Naive thymus-derived CD4-positive, alpha-beta T cell (primary cell): ENCODE measurements around the gene TXNDC5. TPM values are rescaled to one million over a fixed set of nuclear protein-coding genes. Genes with fewer than 3 reads are reported as not detected.
"Not testable (repeated sequence)": the region's sequence is repeated elsewhere in the genome, so short reads cannot be mapped to it uniquely, and the experiment has no call there.

Experiments used
- ATAC-seq: fragments of 150-1000 bp; cut with Tn5 transposase; 2 replicates; pipeline ENCODE4 v1.10.0; 2021; ENCODE audit warnings: mild to moderate bottlenecking, moderate library complexity
- CTCF ChIA-PET: fragments of 350-600 bp; sonication (Branson Sonifier 250); formaldehyde crosslinking; loops from one replicate; lab custom pipeline; 2021; ENCODE audit warnings: antibody characterized with exemption; lab: Charles Lee
- POLR2A ChIA-PET: fragments of 350-600 bp; sonication (Branson Sonifier 250); formaldehyde crosslinking; loops from one replicate; lab custom pipeline; 2021; ENCODE audit warnings: antibody characterized with exemption, inconsistent platforms; lab: Charles Lee
- DNase-seq, 9 donors: peaks; one replicate each; pipeline versions ENCODE4 v3.0.0 to v3.0.0-alpha.2; 2020 to 2022; ENCODE audit warnings: mixed read lengths in 1 of 9
- H3K27ac ChIP-seq: one replicate; pipeline ENCODE4 v1.7.0; 2013; ENCODE audit warnings: mild to moderate bottlenecking, low read depth, low read length, moderate library complexity
- H3K27me3 ChIP-seq, 2 donors: one replicate each; pipeline ENCODE4 v1.7.0; 2013; ENCODE audit warnings: low read length in 2 of 2, mild to moderate bottlenecking in 2 of 2, moderate library complexity in 2 of 2; ENCODE audit not compliant: control insufficient read depth in 2 of 2, insufficient read depth in 2 of 2
- H3K36me3 ChIP-seq, 3 experiments: 1 replicate in 2 of 3; 2 replicates in 1 of 3; pipeline ENCODE4 v1.7.0; 2013; ENCODE audit warnings: low read length in 3 of 3, mild to moderate bottlenecking in 3 of 3, moderate library complexity in 1 of 3; ENCODE audit not compliant: insufficient read depth in 3 of 3, control insufficient read depth in 2 of 3
- H3K4me1 ChIP-seq, 2 donors: one replicate each; pipeline ENCODE4 v1.7.0; 2013; ENCODE audit warnings: low read length in 2 of 2, mild to moderate bottlenecking in 2 of 2, moderate library complexity in 1 of 2; ENCODE audit not compliant: control insufficient read depth in 2 of 2, insufficient read depth in 2 of 2
- H3K4me3 ChIP-seq: 2 replicates; pipeline ENCODE4 v1.7.0; 2013; ENCODE audit warnings: mild to moderate bottlenecking, low read length
- H3K9me3 ChIP-seq, 3 experiments: 1 replicate in 2 of 3; 2 replicates in 1 of 3; pipeline ENCODE4 v1.7.0; 2013; ENCODE audit warnings: low read length in 3 of 3; ENCODE audit not compliant: control insufficient read depth in 2 of 3
- H3K27ac Mint-ChIP-seq, 9 donors: one replicate each; pipeline ENCODE4 v1.8.0; 2020 to 2022; ENCODE audit warnings: mixed read lengths in 9 of 9, mild to moderate bottlenecking in 8 of 9, moderate library complexity in 5 of 9, inconsistent platforms in 2 of 9
- H3K27me3 Mint-ChIP-seq, 5 donors: one replicate each; pipeline ENCODE4 v1.8.0; 2021 to 2022; ENCODE audit warnings: mixed read lengths in 5 of 5, mild to moderate bottlenecking in 1 of 5
- H3K36me3 Mint-ChIP-seq, 5 donors: one replicate each; pipeline ENCODE4 v1.8.0; 2020 to 2022; ENCODE audit warnings: mixed read lengths in 5 of 5, mild to moderate bottlenecking in 3 of 5, inconsistent platforms in 1 of 5
- H3K4me1 Mint-ChIP-seq, 7 donors: one replicate each; pipeline ENCODE4 v1.8.0; 2020 to 2022; ENCODE audit warnings: mixed read lengths in 7 of 7, mild to moderate bottlenecking in 3 of 7, inconsistent platforms in 1 of 7
- H3K4me3 Mint-ChIP-seq, 10 donors: one replicate each; pipeline ENCODE4 v1.8.0; 2020 to 2022; ENCODE audit warnings: mild to moderate bottlenecking in 10 of 10, mixed read lengths in 10 of 10, moderate library complexity in 6 of 10, inconsistent platforms in 2 of 10
- H3K9me3 Mint-ChIP-seq, 11 donors: one replicate each; pipeline ENCODE4 v1.8.0; 2020 to 2022; ENCODE audit warnings: mixed read lengths in 11 of 11, mild to moderate bottlenecking in 4 of 11, inconsistent platforms in 1 of 11, moderate library complexity in 1 of 11
- intact Hi-C, 2 donors: fragments of 100-400 bp; cut with micrococcal nuclease; formaldehyde crosslinking; loops; one replicate each; pipeline ENCODE4 v1.15.1; 2023
- polyA plus RNA-seq, 2 donors: library from polyadenylated mRNA; unstranded; fragments of 300-500 nt; fragmentation: Illumina TruSeq; gene quantifications; one replicate each; pipeline ENCODE4 v1.2.3, GENCODE V29; 2021
- total RNA-seq, 6 experiments: library from RNA in 5 of 6; stranded (reverse) in 5 of 6; gene quantifications; 1 replicate in 5 of 6; 2 replicates in 1 of 6; pipeline ENCODE4 v1.2.3 and lab custom pipeline; 2021 to 2026

Gene TXNDC5
- total and polyA plus RNA-seq, 7 experiments from 2014 or later: 11.5 to 48.6 (median 21.4) TPM

DNA sequence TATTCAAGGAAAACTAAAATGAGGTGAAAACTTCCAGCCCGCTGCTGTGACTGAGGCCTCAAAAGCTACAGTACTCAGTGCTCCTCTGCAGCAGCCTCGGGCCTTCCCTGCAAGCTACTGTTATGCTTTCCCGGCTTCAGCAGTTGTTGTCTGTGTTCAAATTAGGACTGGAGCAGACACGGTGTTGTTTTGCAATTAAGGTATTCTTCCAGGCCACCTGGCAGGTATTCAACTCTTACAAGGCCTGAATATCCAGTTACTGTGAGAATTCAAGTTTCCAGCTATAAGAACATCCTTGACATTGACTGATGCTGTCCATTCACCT, 10.7 kb downstream of the TXNDC5 start:
- no peaks in the 10 kb centered on the region for H3K4me1 ChIP-seq
- H3K27me3 ChIP-seq: no peaks in the 10 kb centered on the region
- Mint-ChIP-seq H3K27ac (no peak overlapping the region), H3K4me3 (no peak overlapping the region), H3K4me1 (peaks cover 0 to under 1% (median 0%) of the 10 kb centered on the region in 7 donors), H3K36me3 (peaks cover 9 to 51% (median 20%) of the 10 kb centered on the region in 5 donors), H3K9me3 (no peaks in the 10 kb centered on the region), H3K27me3 (no peaks in the 10 kb centered on the region)
- ATAC-seq (no peak), DNase-seq (no peak)
- H3K4me3 ChIP-seq: no peak overlapping the region
- ChIA-PET POLR2A (no interaction called here), CTCF (no interaction called here)
- H3K9me3 ChIP-seq: no peaks in the 10 kb centered on the region
- H3K36me3 ChIP-seq: peaks cover 5 to 38% (median 8%) of the 10 kb centered on the region in 3 experiments
- intact Hi-C loops: loop anchor here in 1 of 2 donors (1.0 to 10.0 kb wide), 2 partner anchors 159 to 305 kb away; partner anchors contain the start of gene SNRNP48
- H3K27ac ChIP-seq: no peak overlapping the region

DNA sequence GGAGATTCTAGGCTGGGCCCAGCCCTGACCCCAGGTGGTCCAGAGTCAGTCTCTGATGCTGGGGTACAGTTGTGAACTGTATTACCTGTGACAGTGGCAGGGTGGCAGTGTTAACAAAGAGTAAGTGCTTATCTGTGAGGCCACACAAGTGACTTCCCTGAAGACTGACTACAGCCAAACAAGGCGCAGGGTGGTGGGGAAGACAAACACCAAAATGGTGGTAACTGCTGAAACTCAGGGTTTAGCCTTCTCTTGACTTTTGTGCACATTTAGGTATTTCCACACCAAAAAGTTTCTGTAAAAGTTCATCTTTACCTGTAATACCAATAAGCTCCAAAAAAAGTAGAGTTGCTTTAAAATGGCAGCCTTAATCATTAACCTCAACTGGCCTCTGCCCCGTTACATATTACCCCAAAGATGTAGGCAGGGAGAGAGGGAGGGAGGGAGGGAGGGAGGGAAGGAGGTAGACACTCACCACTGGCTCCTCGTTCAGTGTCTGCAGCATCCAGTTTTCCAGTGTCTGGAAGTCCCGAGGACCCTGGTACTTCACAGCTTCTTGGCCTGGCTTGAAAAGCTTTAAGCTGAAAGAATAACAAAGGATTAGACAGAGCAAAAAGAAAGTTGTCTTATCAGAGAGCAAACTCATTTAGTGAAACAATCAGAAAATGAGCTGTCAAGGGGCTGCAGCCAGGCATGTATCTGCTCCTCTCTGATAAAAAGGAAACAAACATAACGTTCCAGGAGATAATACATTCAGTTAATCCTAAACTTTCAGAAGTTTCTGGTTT, 11.3 kb downstream of the TXNDC5 start:
- Mint-ChIP-seq H3K36me3 (peaks cover 9 to 54% (median 21%) of the 10 kb centered on the region in 5 donors), H3K27ac (no peak overlapping the region), H3K4me3 (no peak overlapping the region), H3K4me1 (no peaks in the 10 kb centered on the region), H3K9me3 (no peaks in the 10 kb centered on the region), H3K27me3 (no peaks in the 10 kb centered on the region)
- H3K9me3 ChIP-seq: no peaks in the 10 kb centered on the region
- no peaks in the 10 kb centered on the region for H3K27me3 ChIP-seq
- no peak overlapping the region for H3K4me3 ChIP-seq
- CTCF ChIA-PET: no interaction called here
- no peaks in the 10 kb centered on the region for H3K4me1 ChIP-seq
- intact Hi-C loops: loop anchor here in 1 of 2 donors (1.0 kb wide), 1 partner anchor 160 kb away; no protein-coding TSS in a partner anchor
- no peak overlapping the region for H3K27ac ChIP-seq
- ATAC-seq: peak; percentile 48
- peaks cover 5 to 42% (median 8%) of the 10 kb centered on the region in 3 experiments for H3K36me3 ChIP-seq
- DNase-seq: no peak
- POLR2A ChIA-PET: no interaction called here

DNA sequence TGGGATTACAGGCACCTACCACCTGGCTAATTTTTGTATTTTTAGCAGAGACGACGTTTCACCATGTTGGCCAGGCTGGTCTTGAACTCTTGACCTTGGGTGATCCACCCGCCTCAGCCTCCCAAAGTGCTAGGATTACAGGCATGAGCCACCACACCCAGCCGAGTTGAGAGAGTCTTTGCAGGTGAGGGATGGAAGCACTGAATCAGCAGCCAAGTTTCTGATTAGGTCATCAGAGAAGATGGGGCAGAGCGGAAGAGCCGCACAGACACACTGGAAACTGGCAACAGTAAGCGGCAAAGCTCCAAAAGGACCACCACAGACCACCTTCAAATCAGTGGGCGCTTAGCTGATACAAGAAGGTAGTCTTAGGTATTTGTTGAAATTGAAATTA, 12.4 kb downstream of the TXNDC5 start:
- H3K9me3 Mint-ChIP-seq, DNase-seq, H3K27ac Mint-ChIP-seq, H3K27ac ChIP-seq, H3K4me1 ChIP-seq, H3K4me1 Mint-ChIP-seq, POLR2A ChIA-PET, H3K9me3 ChIP-seq, ATAC-seq, H3K27me3 ChIP-seq, intact Hi-C loops, H3K27me3 Mint-ChIP-seq, H3K4me3 Mint-ChIP-seq, H3K4me3 ChIP-seq: not testable (repeated sequence)
- peaks cover 5 to 45% (median 8%) of the 10 kb centered on the region in 3 experiments for H3K36me3 ChIP-seq
- H3K36me3 Mint-ChIP-seq: peaks cover 8 to 62% (median 27%) of the 10 kb centered on the region in 5 donors
- CTCF ChIA-PET: interaction anchor here (0.7 kb wide), 1 partner anchor 744 kb away, joined by 3 read pairs; no protein-coding TSS in a partner anchor

DNA sequence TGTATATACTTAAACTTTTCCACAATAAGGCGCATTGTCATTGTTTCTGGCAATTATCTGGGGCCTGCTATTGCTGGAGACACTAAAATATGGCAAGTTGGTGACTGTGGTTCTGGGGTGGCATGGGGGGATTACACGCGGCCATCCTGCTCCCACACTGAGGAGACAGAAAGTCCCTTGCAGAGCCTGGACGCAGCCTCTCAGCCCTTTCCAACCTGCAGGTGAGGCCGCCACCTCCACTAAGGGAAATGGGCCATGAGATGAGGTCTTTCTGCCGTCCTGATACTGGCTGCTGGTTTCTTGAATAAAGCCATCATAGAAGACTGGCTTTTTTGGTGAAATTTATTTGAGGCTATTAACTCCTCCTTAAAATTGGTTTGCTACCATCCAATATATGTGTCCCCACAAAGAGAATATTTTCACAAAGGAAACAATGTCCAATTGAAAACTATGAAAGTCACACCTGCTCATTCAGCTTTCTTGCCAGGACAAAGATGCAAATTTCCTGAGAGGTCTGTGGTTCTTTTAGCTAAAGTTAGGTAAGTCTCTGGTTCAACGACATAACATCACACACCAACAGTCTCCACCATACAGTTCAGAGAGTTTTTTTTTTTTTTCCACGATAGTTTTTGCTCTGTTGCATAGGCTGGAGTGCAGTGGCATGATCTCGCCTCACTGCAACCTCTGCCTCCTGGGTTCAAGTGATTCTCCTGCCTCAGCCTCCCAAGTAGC, 13.0 kb downstream of the TXNDC5 start:
- no peaks in the 10 kb centered on the region for H3K27me3 Mint-ChIP-seq
- H3K36me3 ChIP-seq: peaks cover 5 to 51% (median 8%) of the 10 kb centered on the region in 3 experiments
- H3K36me3 Mint-ChIP-seq: peaks cover 5 to 62% (median 29%) of the 10 kb centered on the region in 5 donors
- no peak overlapping the region for H3K27ac Mint-ChIP-seq
- ATAC-seq (no peak), DNase-seq (no peak)
- no peak overlapping the region for H3K4me3 Mint-ChIP-seq
- H3K9me3 ChIP-seq: no peaks in the 10 kb centered on the region
- H3K4me1 Mint-ChIP-seq: no peaks in the 10 kb centered on the region
- no peak overlapping the region for H3K4me3 ChIP-seq
- intact Hi-C loops: no loop called here
- no peaks in the 10 kb centered on the region for H3K27me3 ChIP-seq
- H3K27ac ChIP-seq: no peak overlapping the region
- no peaks in the 10 kb centered on the region for H3K4me1 ChIP-seq
- H3K9me3 Mint-ChIP-seq: no peaks in the 10 kb centered on the region
- ChIA-PET CTCF (interaction anchor here (0.7 kb wide), 1 partner anchor 745 kb away, joined by 3 read pairs; no protein-coding TSS in a partner anchor), POLR2A (no interaction called here)

DNA sequence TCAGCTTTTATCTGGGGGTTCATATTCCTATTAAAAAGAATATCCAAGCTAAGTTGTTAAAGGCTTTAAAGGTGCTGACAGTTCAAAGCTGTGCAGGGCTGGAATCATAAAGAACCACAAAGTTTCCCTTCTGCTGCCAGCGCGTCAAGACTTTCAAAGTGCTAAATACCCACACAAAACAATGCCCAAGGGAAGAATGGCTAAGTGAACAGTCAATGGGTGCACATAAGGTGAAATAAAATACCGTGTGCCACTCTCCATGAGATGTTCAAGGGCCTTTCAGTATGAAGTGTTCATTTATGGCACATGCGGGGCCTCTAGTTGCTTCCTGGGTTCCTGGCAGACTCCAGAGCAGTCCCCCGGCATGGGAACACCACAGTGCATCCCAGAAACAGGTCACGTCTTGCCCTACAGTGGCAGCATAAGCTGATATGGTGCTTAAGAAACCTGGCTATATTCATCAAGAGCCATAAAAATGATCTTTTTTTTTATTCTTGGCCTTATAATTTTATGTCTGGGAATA, 14.1 kb downstream of the TXNDC5 start:
- H3K9me3 Mint-ChIP-seq: no peaks in the 10 kb centered on the region
- H3K9me3 ChIP-seq: no peaks in the 10 kb centered on the region
- ChIA-PET CTCF (no interaction called here), POLR2A (no interaction called here)
- no peaks in the 10 kb centered on the region for H3K4me1 ChIP-seq
- H3K27ac Mint-ChIP-seq: no peak overlapping the region
- H3K36me3 ChIP-seq: peaks cover 5 to 48% (median 8%) of the 10 kb centered on the region in 3 experiments
- no peak overlapping the region for H3K4me3 Mint-ChIP-seq
- H3K27me3 ChIP-seq: no peaks in the 10 kb centered on the region
- intact Hi-C loops: no loop called here
- no peaks in the 10 kb centered on the region for H3K4me1 Mint-ChIP-seq
- DNase-seq (no peak), ATAC-seq (no peak)
- H3K4me3 ChIP-seq: no peak overlapping the region
- H3K27me3 Mint-ChIP-seq: no peaks in the 10 kb centered on the region
- no peak overlapping the region for H3K27ac ChIP-seq
- peaks cover 5 to 73% (median 31%) of the 10 kb centered on the region in 5 donors for H3K36me3 Mint-ChIP-seq

DNA sequence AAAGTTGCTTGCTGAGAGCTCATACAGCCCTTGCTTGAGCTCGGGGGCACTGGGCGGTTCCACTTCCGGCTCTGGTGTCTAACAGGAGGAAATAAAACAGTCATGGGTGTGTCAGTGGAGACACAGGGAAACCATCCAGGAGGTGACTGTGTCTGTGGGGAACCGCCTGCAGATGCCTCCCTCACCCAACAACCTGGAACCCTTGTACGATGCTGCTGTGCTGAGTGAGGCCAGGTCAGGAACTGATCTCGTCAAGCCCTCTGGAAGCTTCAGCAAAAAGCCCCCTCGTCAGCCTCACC, 15.5 kb downstream of the TXNDC5 start:
- DNase-seq (no peak), ATAC-seq (no peak)
- H3K4me1 ChIP-seq: no peaks in the 10 kb centered on the region
- H3K4me3 Mint-ChIP-seq: no peak overlapping the region
- intact Hi-C loops: no loop called here
- no peaks in the 10 kb centered on the region for H3K9me3 Mint-ChIP-seq
- POLR2A ChIA-PET: no interaction called here
- no peak overlapping the region for H3K27ac Mint-ChIP-seq
- CTCF ChIA-PET: no interaction called here
- no peak overlapping the region for H3K4me3 ChIP-seq
- H3K36me3 Mint-ChIP-seq: peaks cover 9 to 79% (median 27%) of the 10 kb centered on the region in 5 donors
- H3K36me3 ChIP-seq: peaks cover 5 to 44% (median 5%) of the 10 kb centered on the region in 3 experiments
- no peak overlapping the region for H3K27ac ChIP-seq
- H3K4me1 Mint-ChIP-seq: no peaks in the 10 kb centered on the region
- no peaks in the 10 kb centered on the region for H3K27me3 ChIP-seq
- no peaks in the 10 kb centered on the region for H3K9me3 ChIP-seq
- no peaks in the 10 kb centered on the region for H3K27me3 Mint-ChIP-seq
